ENCODE data around the gene HIBCH.
"Not testable (repeated sequence)": the region's sequence is repeated elsewhere in the genome, so short reads cannot be mapped to it uniquely, and the experiment has no call there.

The HIBCH gene

GRCh38 chr2:190318514-190318913 lies 1.1 kb downstream of the HIBCH start:
- no peak for TF ChIP-seq EZH2 (IDR thresholded peaks at IDR 0.05; ENCODE audit: borderline replicate concordance, low read length)
- TF ChIP-seq, protein P1, sequence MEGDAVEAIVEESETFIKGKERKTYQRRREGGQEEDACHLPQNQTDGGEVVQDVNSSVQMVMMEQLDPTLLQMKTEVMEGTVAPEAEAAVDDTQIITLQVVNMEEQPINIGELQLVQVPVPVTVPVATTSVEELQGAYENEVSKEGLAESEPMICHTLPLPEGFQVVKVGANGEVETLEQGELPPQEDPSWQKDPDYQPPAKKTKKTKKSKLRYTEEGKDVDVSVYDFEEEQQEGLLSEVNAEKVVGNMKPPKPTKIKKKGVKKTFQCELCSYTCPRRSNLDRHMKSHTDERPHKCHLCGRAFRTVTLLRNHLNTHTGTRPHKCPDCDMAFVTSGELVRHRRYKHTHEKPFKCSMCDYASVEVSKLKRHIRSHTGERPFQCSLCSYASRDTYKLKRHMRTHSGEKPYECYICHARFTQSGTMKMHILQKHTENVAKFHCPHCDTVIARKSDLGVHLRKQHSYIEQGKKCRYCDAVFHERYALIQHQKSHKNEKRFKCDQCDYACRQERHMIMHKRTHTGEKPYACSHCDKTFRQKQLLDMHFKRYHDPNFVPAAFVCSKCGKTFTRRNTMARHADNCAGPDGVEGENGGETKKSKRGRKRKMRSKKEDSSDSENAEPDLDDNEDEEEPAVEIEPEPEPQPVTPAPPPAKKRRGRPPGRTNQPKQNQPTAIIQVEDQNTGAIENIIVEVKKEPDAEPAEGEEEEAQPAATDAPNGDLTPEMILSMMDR (IDR thresholded peaks at IDR 0.05; ENCODE audit: low read length), result no peak
- peak overlapping the region; percentile 70 for H3K4me3 ChIP-seq (ENCODE audit: low read depth, low read length, poor library complexity, severe bottlenecking)
- no peaks in the 10 kb centered on the region for H3K36me3 ChIP-seq (ENCODE audit: insufficient read depth, low read length)
- peaks cover 48% of the 10 kb centered on the region for H3K4me1 ChIP-seq (ENCODE audit: insufficient read depth, low read length, severe bottlenecking)
- no peaks in the 10 kb centered on the region for H3K9me3 ChIP-seq (ENCODE audit: low read length)
- no peaks in the 10 kb centered on the region for H4K20me1 ChIP-seq (ENCODE audit: insufficient read depth, low read length)
- H3K9ac ChIP-seq (ENCODE audit: low read length), result peak overlapping the region; percentile 69
- no peaks in the 10 kb centered on the region for H3K79me2 ChIP-seq (ENCODE audit: insufficient read depth, low read length)
- peak overlapping the region; percentile 67 for H3K27ac ChIP-seq (ENCODE audit: low read depth, low read length, poor library complexity, severe bottlenecking)
- H3K9me2 ChIP-seq (ENCODE audit: low read depth, low read length), result no peaks in the 10 kb centered on the region
- H3K27me3 ChIP-seq (ENCODE audit: insufficient read depth, low read length), result no peaks in the 10 kb centered on the region
- no peaks in the 10 kb centered on the region for H3F3A ChIP-seq (ENCODE audit: insufficient read depth, low read length)
- peak overlapping the region; percentile 75 for H3K4me2 ChIP-seq (ENCODE audit: low read length)
- no peak overlapping the region for H2AFZ ChIP-seq (ENCODE audit: low read length)

GRCh38 chr2:190315273-190315672 lies 4.4 kb downstream of the HIBCH start:
- Histone ChIP-seq H3K79me2 (ENCODE audit: insufficient read depth, low read length) (no peaks in the 10 kb centered on the region; the same call in 1 of the 2 replicates), H3K9me2 (ENCODE audit: low read depth, low read length) (no peaks in the 10 kb centered on the region), H3K9ac (ENCODE audit: low read length) (peak overlapping the region; percentile 16; the same call in 1 of the 2 replicates), H3K4me2 (ENCODE audit: low read length) (peak overlapping the region; percentile 62), H4K20me1 (ENCODE audit: insufficient read depth, low read length) (no peaks in the 10 kb centered on the region), H3K9me3 (ENCODE audit: low read length) (no peaks in the 10 kb centered on the region), H2AFZ (ENCODE audit: low read length) (no peak overlapping the region), H3K27ac (ENCODE audit: low read depth, low read length, poor library complexity, severe bottlenecking) (peak overlapping the region; percentile 20), H3K36me3 (ENCODE audit: insufficient read depth, low read length) (peaks cover 8% of the 10 kb centered on the region; the same call in 1 of the 2 replicates), H3K4me3 (ENCODE audit: low read depth, low read length, poor library complexity, severe bottlenecking) (peak overlapping the region; percentile 12), H3F3A (ENCODE audit: insufficient read depth, low read length) (no peaks in the 10 kb centered on the region), H3K4me1 (ENCODE audit: insufficient read depth, low read length, severe bottlenecking) (peaks cover 42% of the 10 kb centered on the region), H3K27me3 (ENCODE audit: insufficient read depth, low read length) (no peaks in the 10 kb centered on the region)
- no peak for TF ChIP-seq EZH2 (IDR thresholded peaks at IDR 0.05; ENCODE audit: borderline replicate concordance, low read length)
- TF ChIP-seq, protein P1 (IDR thresholded peaks at IDR 0.05; ENCODE audit: low read length), result no peak

DNA sequence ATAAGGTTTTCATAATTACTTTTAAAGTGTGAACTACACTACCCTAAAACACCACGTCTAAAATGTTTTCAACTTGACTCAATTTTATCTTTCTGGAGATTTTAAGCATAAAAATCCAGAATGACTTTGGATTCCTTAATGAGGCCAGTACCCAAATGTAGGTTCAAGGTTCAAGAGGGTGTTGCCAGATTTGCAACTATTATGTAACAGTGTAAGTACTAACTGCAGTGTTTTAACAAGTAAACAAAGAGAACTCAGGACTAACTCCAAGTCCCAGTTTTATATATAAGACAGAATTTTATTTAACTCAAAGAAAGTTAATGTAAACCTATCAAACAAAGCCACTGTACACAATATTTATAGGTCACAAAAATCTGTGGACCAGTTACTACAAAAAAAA lies 5.7 kb downstream of the HIBCH start:
- H3K9me2 ChIP-seq (ENCODE audit: low read depth, low read length), result no peaks in the 10 kb centered on the region
- no peak overlapping the region for H2AFZ ChIP-seq (ENCODE audit: low read length)
- H3K9me3 ChIP-seq (ENCODE audit: low read length), result no peaks in the 10 kb centered on the region
- H3K9ac ChIP-seq (ENCODE audit: low read length), result no peak overlapping the region
- H3K4me2 ChIP-seq (ENCODE audit: low read length), result no peak overlapping the region
- TF ChIP-seq, protein P1 (IDR thresholded peaks at IDR 0.05; ENCODE audit: low read length), result no peak
- TF ChIP-seq EZH2 (IDR thresholded peaks at IDR 0.05; ENCODE audit: borderline replicate concordance, low read length), result no peak
- no peak overlapping the region for H3K27ac ChIP-seq (ENCODE audit: low read depth, low read length, poor library complexity, severe bottlenecking)
- peaks cover 36% of the 10 kb centered on the region for H3K4me1 ChIP-seq (ENCODE audit: insufficient read depth, low read length, severe bottlenecking)
- H3K36me3 ChIP-seq (ENCODE audit: insufficient read depth, low read length), result peaks cover 12% of the 10 kb centered on the region
- no peaks in the 10 kb centered on the region; the same call in 1 of the 2 replicates for H3K79me2 ChIP-seq (ENCODE audit: insufficient read depth, low read length)
- H3K27me3 ChIP-seq (ENCODE audit: insufficient read depth, low read length), result no peaks in the 10 kb centered on the region
- H4K20me1 ChIP-seq (ENCODE audit: insufficient read depth, low read length), result no peaks in the 10 kb centered on the region
- no peak overlapping the region for H3K4me3 ChIP-seq (ENCODE audit: low read depth, low read length, poor library complexity, severe bottlenecking)
- no peaks in the 10 kb centered on the region for H3F3A ChIP-seq (ENCODE audit: insufficient read depth, low read length)

- not testable (repeated sequence) for H3K4me2 ChIP-seq (ENCODE audit: low read length); H4K20me1 ChIP-seq (ENCODE audit: insufficient read depth, low read length); H3F3A ChIP-seq (ENCODE audit: insufficient read depth, low read length); H3K27ac ChIP-seq (ENCODE audit: low read depth, low read length, poor library complexity, severe bottlenecking); H2AFZ ChIP-seq (ENCODE audit: low read length); H3K4me3 ChIP-seq (ENCODE audit: low read depth, low read length, poor library complexity, severe bottlenecking); H3K9me3 ChIP-seq (ENCODE audit: low read length); H3K79me2 ChIP-seq (ENCODE audit: insufficient read depth, low read length); H3K9ac ChIP-seq (ENCODE audit: low read length); H3K27me3 ChIP-seq (ENCODE audit: insufficient read depth, low read length); H3K9me2 ChIP-seq (ENCODE audit: low read depth, low read length)
- H3K4me1 ChIP-seq (ENCODE audit: insufficient read depth, low read length, severe bottlenecking), result peaks cover 24% of the 10 kb centered on the region
- peaks cover 12% of the 10 kb centered on the region for H3K36me3 ChIP-seq (ENCODE audit: insufficient read depth, low read length)
Measured at GRCh38 chr2:190312635-190313025, 7.0 kb downstream of the HIBCH start.
